Naive B cell (primary cell): ENCODE data around the gene SHH. TPM values are rescaled to one million over a fixed set of nuclear protein-coding genes. Genes with fewer than 3 reads are reported as not detected.
"Not testable (repeated sequence)": the region's sequence is repeated elsewhere in the genome, so short reads cannot be mapped to it uniquely, and the experiment has no call there.

Experiments used
- ATAC-seq, 2 donors: fragments of 150-1000 bp; cut with Tn5 transposase; 2 replicates each; pipeline ENCODE4 v1.10.0; 2021; ENCODE audit warnings: low read depth in 2 of 2, mild to moderate bottlenecking in 2 of 2, moderate library complexity in 2 of 2
- DNase-seq: peaks from one replicate; pipeline ENCODE4 v3.0.0; 2022
- H3K27ac Mint-ChIP-seq, 6 donors: one replicate each; pipeline ENCODE4 v1.8.0; 2020 to 2022; ENCODE audit warnings: mild to moderate bottlenecking in 6 of 6, mixed read lengths in 6 of 6, moderate library complexity in 5 of 6, inconsistent platforms in 2 of 6
- H3K27me3 Mint-ChIP-seq, 3 donors: one replicate each; pipeline ENCODE4 v1.8.0; 2021 to 2022; ENCODE audit warnings: mixed read lengths in 3 of 3, mild to moderate bottlenecking in 1 of 3
- H3K36me3 Mint-ChIP-seq, 2 donors: one replicate each; pipeline ENCODE4 v1.8.0; 2020 to 2022; ENCODE audit warnings: mixed read lengths in 2 of 2, inconsistent platforms in 1 of 2, mild to moderate bottlenecking in 1 of 2
- H3K4me1 Mint-ChIP-seq, 3 donors: one replicate each; pipeline ENCODE4 v1.8.0; 2020 to 2022; ENCODE audit warnings: mixed read lengths in 3 of 3, inconsistent platforms in 1 of 3, mild to moderate bottlenecking in 1 of 3, moderate library complexity in 1 of 3
- H3K4me3 Mint-ChIP-seq, 8 donors: one replicate each; pipeline ENCODE4 v1.8.0; 2020 to 2022; ENCODE audit warnings: mild to moderate bottlenecking in 8 of 8, mixed read lengths in 8 of 8, moderate library complexity in 8 of 8, inconsistent platforms in 2 of 8
- H3K9me3 Mint-ChIP-seq, 7 donors: one replicate each; pipeline ENCODE4 v1.8.0; 2020 to 2022; ENCODE audit warnings: mixed read lengths in 7 of 7, mild to moderate bottlenecking in 5 of 7, inconsistent platforms in 2 of 7, moderate library complexity in 1 of 7
- polyA plus RNA-seq, 6 donors: library from polyadenylated mRNA; unstranded; fragments of 300-500 nt; fragmentation: Illumina TruSeq; gene quantifications; one replicate each; pipeline ENCODE4 v1.2.3, GENCODE V29; 2021; ENCODE audit warnings: low read depth in 6 of 6

Gene SHH
- polyA plus RNA-seq, 6 donors from 2014 or later, result 0.17 TPM; not detected in 5

- peaks cover 0 to 2% (median 0%) of the 10 kb centered on the region in 7 donors for H3K9me3 Mint-ChIP-seq
- H3K4me1 Mint-ChIP-seq, result no peaks in the 10 kb centered on the region
- no peak overlapping the region for H3K4me3 Mint-ChIP-seq
- no peak for ATAC-seq
- no peak overlapping the region for H3K27ac Mint-ChIP-seq
- peaks cover 0 to 33% (median 18%) of the 10 kb centered on the region in 3 donors for H3K27me3 Mint-ChIP-seq
- H3K36me3 Mint-ChIP-seq, result no peaks in the 10 kb centered on the region
- DNase-seq, result no peak
Measured at GRCh38 chr7:155848691-155849669, 36.7 kb upstream of the SHH start.

DNA sequence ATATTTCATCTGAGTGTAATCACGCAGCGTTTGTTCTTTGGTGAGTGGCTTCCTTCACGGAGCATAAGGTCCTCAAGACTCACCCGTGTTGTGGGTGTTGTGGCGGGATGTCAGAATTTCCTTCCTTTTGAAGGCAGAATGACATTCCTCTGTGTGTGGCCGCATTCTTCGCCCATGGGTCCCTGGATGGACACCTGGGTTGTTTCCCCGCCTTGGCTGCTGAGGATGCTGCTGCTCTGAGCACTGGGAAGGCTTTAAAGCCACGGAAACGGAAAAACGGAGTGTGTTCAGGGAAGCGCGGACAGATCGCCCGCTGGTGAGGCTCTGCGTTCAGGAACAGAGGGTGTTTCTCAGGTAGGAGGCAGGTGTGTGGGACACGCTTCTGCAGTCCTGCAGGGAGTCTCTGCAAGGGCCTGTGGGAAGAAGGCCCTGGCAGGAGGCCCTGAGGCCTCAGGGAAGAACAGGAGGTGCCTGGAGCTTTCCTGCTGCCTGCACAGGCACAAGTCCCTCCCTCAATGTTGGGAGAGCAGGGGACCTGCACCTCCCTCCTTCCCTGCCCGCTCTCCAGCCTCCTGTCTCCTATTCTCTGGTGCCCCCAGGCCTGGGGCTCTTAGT is 35.7 kb upstream of the SHH start:
- no peaks in the 10 kb centered on the region for H3K36me3 Mint-ChIP-seq
- peaks cover 0 to 26% (median 16%) of the 10 kb centered on the region in 3 donors for H3K27me3 Mint-ChIP-seq
- no peak for ATAC-seq
- no peak overlapping the region for H3K27ac Mint-ChIP-seq
- no peak overlapping the region for H3K4me3 Mint-ChIP-seq
- no peaks in the 10 kb centered on the region for H3K9me3 Mint-ChIP-seq
- no peak for DNase-seq
- H3K4me1 Mint-ChIP-seq, result no peaks in the 10 kb centered on the region

- Mint-ChIP-seq H3K4me3 (no peak overlapping the region), H3K36me3 (no peaks in the 10 kb centered on the region), H3K4me1 (no peaks in the 10 kb centered on the region), H3K27me3 (peaks cover 4 to 23% (median 8%) of the 10 kb centered on the region in 3 donors), H3K9me3 (no peaks in the 10 kb centered on the region), H3K27ac (no peak overlapping the region)
- no peak for ATAC-seq
- no peak for DNase-seq
Measured at GRCh38 chr7:155846936-155847335, 34.7 kb upstream of the SHH start.

DNA sequence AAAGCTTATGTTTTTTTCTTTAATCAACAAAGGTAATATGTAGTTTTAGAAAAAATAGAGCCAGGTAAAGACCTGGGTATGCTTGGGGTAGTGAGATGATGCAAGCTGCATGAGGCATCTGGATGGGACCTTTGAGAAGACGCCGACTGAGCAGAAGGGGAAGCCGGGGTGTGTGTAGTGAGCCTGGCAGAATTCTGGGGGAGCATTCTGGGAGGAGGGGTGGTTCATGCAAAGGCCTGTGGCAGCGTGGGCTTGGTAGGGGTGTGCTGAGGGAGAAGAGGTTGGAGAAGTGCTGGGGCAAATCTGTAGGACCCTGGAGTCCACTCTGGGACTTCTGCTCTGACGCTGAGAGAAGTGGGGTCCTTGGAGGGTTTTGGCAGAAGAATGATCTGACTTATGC is 33.9 kb upstream of the SHH start:
- no peak overlapping the region for H3K4me3 Mint-ChIP-seq
- H3K27me3 Mint-ChIP-seq, result peaks cover 4 to 25% (median 8%) of the 10 kb centered on the region in 3 donors
- no peaks in the 10 kb centered on the region for H3K4me1 Mint-ChIP-seq
- no peaks in the 10 kb centered on the region for H3K36me3 Mint-ChIP-seq
- H3K27ac Mint-ChIP-seq, result no peak overlapping the region
- ATAC-seq (no peak), DNase-seq (no peak)
- H3K9me3 Mint-ChIP-seq, result no peaks in the 10 kb centered on the region

DNA sequence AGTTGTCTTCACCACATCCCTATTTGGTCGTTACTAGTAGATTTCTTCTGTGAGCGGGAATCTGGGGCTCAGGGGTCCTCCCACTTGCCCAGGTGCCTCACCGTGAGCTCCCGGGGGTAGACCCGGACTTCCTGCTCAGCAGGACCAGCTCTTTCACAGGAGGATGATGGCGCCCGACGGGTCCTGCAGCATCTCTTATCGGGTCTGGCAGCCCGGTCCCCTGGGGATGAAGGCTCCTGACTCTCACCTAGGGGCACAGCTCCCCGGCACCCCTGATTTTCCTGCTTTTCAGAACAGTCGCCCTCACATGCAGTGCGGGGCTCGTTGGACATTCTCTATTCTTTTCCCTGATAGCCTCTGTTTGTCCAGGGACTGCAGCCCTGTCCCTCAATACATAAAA is 33.0 kb upstream of the SHH start:
- H3K9me3 Mint-ChIP-seq, result no peaks in the 10 kb centered on the region
- ATAC-seq (no peak), DNase-seq (no peak)
- peaks cover 8 to 27% (median 9%) of the 10 kb centered on the region in 3 donors for H3K27me3 Mint-ChIP-seq
- H3K4me3 Mint-ChIP-seq, result no peak overlapping the region
- no peak overlapping the region for H3K27ac Mint-ChIP-seq
- H3K36me3 Mint-ChIP-seq, result no peaks in the 10 kb centered on the region
- no peaks in the 10 kb centered on the region for H3K4me1 Mint-ChIP-seq

GRCh38 chr7:155844526-155844925 is 32.3 kb upstream of the SHH start:
- no peak for ATAC-seq
- Mint-ChIP-seq H3K9me3 (no peaks in the 10 kb centered on the region), H3K4me3 (no peak overlapping the region), H3K36me3 (no peaks in the 10 kb centered on the region), H3K27me3 (peaks cover 14 to 23% (median 16%) of the 10 kb centered on the region in 3 donors), H3K27ac (no peak overlapping the region), H3K4me1 (no peaks in the 10 kb centered on the region)
- no peak for DNase-seq

GRCh38 chr7:155844019-155844453 is 31.8 kb upstream of the SHH start:
- Mint-ChIP-seq H3K9me3 (no peaks in the 10 kb centered on the region), H3K4me3 (no peak overlapping the region), H3K27ac (no peak overlapping the region), H3K36me3 (no peaks in the 10 kb centered on the region), H3K4me1 (no peaks in the 10 kb centered on the region), H3K27me3 (peaks cover 16 to 18% (median 16%) of the 10 kb centered on the region in 3 donors)
- ATAC-seq, result no peak
- DNase-seq, result no peak

DNA sequence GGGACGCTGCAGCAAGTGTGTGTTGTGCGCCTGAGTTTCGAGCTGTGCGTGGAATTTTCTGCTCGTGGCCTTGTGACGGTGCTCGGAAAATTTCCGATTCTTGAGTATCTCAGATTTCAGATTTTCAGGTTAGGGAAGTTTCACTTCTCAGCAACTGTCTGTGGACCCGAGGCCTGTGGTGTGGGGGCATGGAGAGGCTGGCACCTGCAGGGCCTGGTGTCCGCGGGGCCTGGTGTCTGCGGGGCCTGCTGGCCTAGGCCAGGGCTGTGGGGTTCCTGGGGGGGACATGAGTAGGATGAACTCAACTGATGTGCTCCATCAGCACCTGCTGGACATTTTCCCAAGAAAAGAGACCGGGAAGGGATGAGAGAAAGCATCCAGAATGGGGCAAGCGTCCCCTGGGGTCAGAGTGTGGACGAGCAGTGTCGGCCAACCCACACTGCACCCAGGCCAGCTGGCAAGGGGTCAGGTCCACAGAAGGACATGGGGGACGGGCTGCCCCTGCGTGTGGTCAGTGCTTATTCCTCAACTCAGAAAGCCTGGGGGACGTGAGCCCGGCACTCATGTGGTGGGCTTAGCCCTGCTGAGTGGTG is 31.3 kb upstream of the SHH start:
- no peak overlapping the region for H3K27ac Mint-ChIP-seq
- no peak for DNase-seq
- H3K4me3 Mint-ChIP-seq, result no peak overlapping the region
- peaks cover 11 to 16% (median 15%) of the 10 kb centered on the region in 3 donors for H3K27me3 Mint-ChIP-seq
- no peaks in the 10 kb centered on the region for H3K9me3 Mint-ChIP-seq
- H3K36me3 Mint-ChIP-seq, result no peaks in the 10 kb centered on the region
- ATAC-seq, result no peak
- H3K4me1 Mint-ChIP-seq, result no peaks in the 10 kb centered on the region

- ATAC-seq, result no peak
- H3K27me3 Mint-ChIP-seq, result peaks cover 11 to 19% (median 15%) of the 10 kb centered on the region in 3 donors
- no peak overlapping the region for H3K4me3 Mint-ChIP-seq
- no peaks in the 10 kb centered on the region for H3K4me1 Mint-ChIP-seq
- no peaks in the 10 kb centered on the region for H3K9me3 Mint-ChIP-seq
- no peaks in the 10 kb centered on the region for H3K36me3 Mint-ChIP-seq
- no peak for DNase-seq
- no peak overlapping the region for H3K27ac Mint-ChIP-seq
Measured at GRCh38 chr7:155842496-155843265, 30.4 kb upstream of the SHH start.

- no peak for DNase-seq
- Mint-ChIP-seq H3K36me3 (no peaks in the 10 kb centered on the region), H3K4me3 (no peak overlapping the region), H3K9me3 (no peaks in the 10 kb centered on the region), H3K4me1 (no peaks in the 10 kb centered on the region), H3K27me3 (peaks cover 15 to 19% (median 15%) of the 10 kb centered on the region in 3 donors), H3K27ac (no peak overlapping the region)
- no peak for ATAC-seq
Measured at GRCh38 chr7:155840909-155841308, 28.6 kb upstream of the SHH start.

- H3K4me1 Mint-ChIP-seq, result no peaks in the 10 kb centered on the region
- no peak for DNase-seq
- no peaks in the 10 kb centered on the region for H3K36me3 Mint-ChIP-seq
- H3K27ac Mint-ChIP-seq, result no peak overlapping the region
- no peaks in the 10 kb centered on the region for H3K9me3 Mint-ChIP-seq
- H3K4me3 Mint-ChIP-seq, result no peak overlapping the region
- H3K27me3 Mint-ChIP-seq, result peaks cover 15 to 19% (median 18%) of the 10 kb centered on the region in 3 donors
- ATAC-seq, result no peak
Measured at GRCh38 chr7:155840262-155840885, 28.1 kb upstream of the SHH start.

- ATAC-seq (no peak), DNase-seq (no peak)
- peaks cover 15 to 23% (median 18%) of the 10 kb centered on the region in 3 donors for H3K27me3 Mint-ChIP-seq
- no peaks in the 10 kb centered on the region for H3K4me1 Mint-ChIP-seq
- no peaks in the 10 kb centered on the region for H3K36me3 Mint-ChIP-seq
- H3K27ac Mint-ChIP-seq, result no peak overlapping the region
- no peak overlapping the region for H3K4me3 Mint-ChIP-seq
- H3K9me3 Mint-ChIP-seq, result no peaks in the 10 kb centered on the region
Measured at GRCh38 chr7:155839461-155839860, 27.2 kb upstream of the SHH start.

- not testable (repeated sequence) for H3K27ac Mint-ChIP-seq, H3K4me3 Mint-ChIP-seq, ATAC-seq, H3K36me3 Mint-ChIP-seq, DNase-seq, H3K4me1 Mint-ChIP-seq, H3K9me3 Mint-ChIP-seq
- peaks cover 15 to 27% (median 18%) of the 10 kb centered on the region in 3 donors for H3K27me3 Mint-ChIP-seq
Measured at GRCh38 chr7:155838312-155838711, 26.0 kb upstream of the SHH start.
